Measurements from ENCODE around the gene TEAD1. TPM values are rescaled to one million over a fixed set of nuclear protein-coding genes. Genes with fewer than 3 reads are reported as not detected.

The TEAD1 gene
- total RNA-seq, 4 donors from 2014 or later: 38.8 to 110 (median 75.3) TPM

DNA sequence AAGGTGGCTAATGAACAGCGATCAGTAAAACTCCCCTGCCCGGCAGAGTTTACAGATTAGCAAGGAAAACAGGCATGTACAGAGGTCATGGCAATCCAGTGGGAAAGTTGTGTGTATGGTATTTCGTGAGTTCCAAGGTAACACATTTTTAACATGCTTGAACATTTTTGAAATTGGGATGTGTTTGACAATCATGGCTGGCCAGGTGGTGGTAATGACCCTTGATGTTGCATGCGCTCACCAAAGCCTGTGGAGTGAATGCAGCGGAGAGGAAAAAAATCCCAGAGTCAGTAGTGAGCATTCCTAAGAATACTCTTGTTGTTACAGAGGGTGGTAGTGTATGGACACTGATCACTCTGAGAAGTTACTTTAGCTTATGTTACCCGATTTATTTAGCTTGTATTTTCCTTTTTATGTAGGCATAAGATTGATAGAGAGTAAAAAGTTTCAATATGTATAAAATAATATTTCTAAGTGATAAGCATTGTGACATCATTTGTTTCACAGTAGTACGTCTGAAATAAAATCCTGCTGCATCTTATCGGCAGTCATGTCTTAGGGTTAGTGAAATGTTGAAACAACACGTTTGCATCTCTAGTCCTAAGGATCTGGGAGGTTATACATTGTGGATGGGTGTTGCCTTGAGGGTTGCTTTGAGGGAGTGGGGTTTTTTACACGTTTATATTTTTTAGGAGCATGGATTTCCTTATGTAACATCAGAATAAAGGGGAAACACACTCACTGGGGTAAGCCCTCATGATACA is 8.7 kb downstream of the TEAD1 start:
- Histone ChIP-seq H3K27me3 (no peaks in the 10 kb centered on the region), H3K4me3 (no peak overlapping the region), H3K9me3 (no peaks in the 10 kb centered on the region), H3K4me1 (peaks cover 3 to 7% of the 10 kb centered on the region in 2 donors), H3K36me3 (no peaks in the 10 kb centered on the region), H3K27ac (no peak overlapping the region)
- intact Hi-C loops (cut with DNase I; ENCODE audit: low total_unique reads): no loop called here
- TF ChIP-seq, protein P1, sequence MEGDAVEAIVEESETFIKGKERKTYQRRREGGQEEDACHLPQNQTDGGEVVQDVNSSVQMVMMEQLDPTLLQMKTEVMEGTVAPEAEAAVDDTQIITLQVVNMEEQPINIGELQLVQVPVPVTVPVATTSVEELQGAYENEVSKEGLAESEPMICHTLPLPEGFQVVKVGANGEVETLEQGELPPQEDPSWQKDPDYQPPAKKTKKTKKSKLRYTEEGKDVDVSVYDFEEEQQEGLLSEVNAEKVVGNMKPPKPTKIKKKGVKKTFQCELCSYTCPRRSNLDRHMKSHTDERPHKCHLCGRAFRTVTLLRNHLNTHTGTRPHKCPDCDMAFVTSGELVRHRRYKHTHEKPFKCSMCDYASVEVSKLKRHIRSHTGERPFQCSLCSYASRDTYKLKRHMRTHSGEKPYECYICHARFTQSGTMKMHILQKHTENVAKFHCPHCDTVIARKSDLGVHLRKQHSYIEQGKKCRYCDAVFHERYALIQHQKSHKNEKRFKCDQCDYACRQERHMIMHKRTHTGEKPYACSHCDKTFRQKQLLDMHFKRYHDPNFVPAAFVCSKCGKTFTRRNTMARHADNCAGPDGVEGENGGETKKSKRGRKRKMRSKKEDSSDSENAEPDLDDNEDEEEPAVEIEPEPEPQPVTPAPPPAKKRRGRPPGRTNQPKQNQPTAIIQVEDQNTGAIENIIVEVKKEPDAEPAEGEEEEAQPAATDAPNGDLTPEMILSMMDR (IDR thresholded peaks at IDR 0.05): no peak
- TF ChIP-seq POLR2A (IDR thresholded peaks at IDR 0.05): no peak
- no peak for DNase-seq

DNA sequence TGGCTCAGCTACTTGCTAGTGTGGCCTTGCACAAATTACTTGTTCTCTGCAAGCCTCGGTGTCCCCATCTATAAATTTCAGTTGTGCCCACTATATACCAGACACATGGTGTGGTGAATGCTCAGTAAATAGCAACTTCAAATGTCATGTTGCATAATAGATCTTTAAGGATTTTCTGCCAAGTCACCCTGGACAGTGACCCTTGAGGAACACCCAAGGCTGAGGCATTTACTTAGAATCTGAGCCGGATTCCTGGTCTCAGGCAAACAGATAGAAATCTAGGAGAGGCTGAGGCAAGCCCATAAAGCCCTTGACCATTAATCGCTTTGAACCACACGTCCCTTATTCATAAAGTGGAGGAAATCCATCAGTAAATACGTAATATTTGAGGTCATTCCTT is 9.7 kb downstream of the TEAD1 start:
- Histone ChIP-seq H3K9me3 (no peaks in the 10 kb centered on the region), H3K4me1 (peaks cover 3 to 6% of the 10 kb centered on the region in 2 donors), H3K36me3 (no peaks in the 10 kb centered on the region), H3K27ac (no peak overlapping the region), H3K27me3 (no peaks in the 10 kb centered on the region), H3K4me3 (no peak overlapping the region)
- no peak for DNase-seq
- intact Hi-C loops (cut with DNase I; ENCODE audit: low total_unique reads): no loop called here
- TF ChIP-seq, protein P1 (IDR thresholded peaks at IDR 0.05): no peak
- no peak for TF ChIP-seq POLR2A (IDR thresholded peaks at IDR 0.05)

DNA sequence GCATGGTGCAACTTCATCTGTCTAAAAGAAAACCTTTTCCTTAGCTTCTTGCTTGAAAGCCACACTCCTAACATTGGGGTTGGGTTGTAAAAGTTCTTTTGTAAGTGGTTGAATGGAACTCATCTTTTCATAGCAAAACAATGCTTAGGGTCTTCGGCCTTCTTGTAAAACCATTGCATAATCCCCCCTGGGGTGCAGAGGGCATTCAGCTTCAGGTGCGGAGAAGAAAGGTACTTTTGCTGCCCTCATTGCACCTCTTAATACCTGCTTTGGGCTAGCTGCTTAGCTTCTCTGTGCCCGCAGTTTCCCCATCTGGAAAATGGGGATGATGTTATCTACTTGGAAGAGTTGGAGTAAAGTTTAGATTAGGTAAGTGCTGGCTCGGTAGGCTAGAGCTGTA is 10.1 kb downstream of the TEAD1 start:
- no peak overlapping the region for H3K27ac ChIP-seq
- H3K4me3 ChIP-seq: no peak overlapping the region
- no peak for DNase-seq
- intact Hi-C loops (cut with DNase I; ENCODE audit: low total_unique reads): no loop called here
- H3K9me3 ChIP-seq: no peaks in the 10 kb centered on the region
- H3K27me3 ChIP-seq: no peaks in the 10 kb centered on the region
- no peaks in the 10 kb centered on the region for H3K36me3 ChIP-seq
- H3K4me1 ChIP-seq: peaks cover 0 to 6% of the 10 kb centered on the region in 2 donors
- TF ChIP-seq POLR2A (IDR thresholded peaks at IDR 0.05): no peak
- TF ChIP-seq, protein P1 (IDR thresholded peaks at IDR 0.05): no peak

DNA sequence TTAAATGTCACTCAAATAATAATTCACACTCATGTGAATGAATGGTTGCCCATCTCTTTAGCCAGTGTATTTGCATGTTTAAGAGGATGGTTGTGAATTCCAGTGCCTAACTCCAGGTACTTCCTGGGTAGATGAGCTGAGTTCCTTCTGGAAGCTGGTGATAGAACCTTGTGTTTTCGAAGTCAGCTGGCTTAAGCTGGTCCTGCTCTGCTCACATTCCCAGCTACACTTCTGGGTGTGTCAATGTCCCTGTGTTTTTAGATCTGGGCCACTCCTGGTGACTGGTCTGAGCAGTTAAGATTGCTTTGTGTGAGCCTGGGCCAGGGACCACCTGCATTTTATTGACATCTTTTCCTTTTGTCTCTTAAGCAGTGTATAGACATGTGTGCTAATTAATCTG is 10.6 kb downstream of the TEAD1 start:
- intact Hi-C loops (cut with DNase I; ENCODE audit: low total_unique reads): no loop called here
- H3K27me3 ChIP-seq: no peaks in the 10 kb centered on the region

DNA sequence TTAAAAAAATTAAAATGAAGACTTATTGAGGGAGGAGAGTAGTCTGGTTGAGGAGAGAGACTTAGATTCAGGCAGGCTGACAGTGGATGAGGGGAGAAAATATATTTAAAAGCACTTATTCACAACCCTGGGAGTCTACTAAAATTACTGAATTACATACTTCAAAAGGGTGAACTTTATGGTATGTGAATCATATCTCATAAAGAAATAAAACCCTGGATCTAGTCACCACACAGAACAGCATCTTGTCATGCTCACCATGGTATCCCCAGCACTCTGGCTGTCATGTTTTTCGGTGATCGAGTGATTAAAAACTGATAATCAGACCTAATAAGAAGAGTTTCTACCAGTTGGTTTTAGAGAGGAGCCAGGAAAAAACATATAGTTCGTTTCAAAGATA is 11.0 kb downstream of the TEAD1 start:
- Histone ChIP-seq H3K36me3 (no peaks in the 10 kb centered on the region), H3K27ac (no peak overlapping the region), H3K27me3 (no peaks in the 10 kb centered on the region), H3K4me1 (no peaks in the 10 kb centered on the region), H3K4me3 (no peak overlapping the region), H3K9me3 (no peaks in the 10 kb centered on the region)
- no peak for DNase-seq
- TF ChIP-seq, protein P1 (IDR thresholded peaks at IDR 0.05): no peak
- no peak for TF ChIP-seq POLR2A (IDR thresholded peaks at IDR 0.05)
- intact Hi-C loops (cut with DNase I; ENCODE audit: low total_unique reads): no loop called here

More for the DNA sequence above, 10.6 kb downstream of the TEAD1 start:
- no peak for DNase-seq
- H3K4me3 ChIP-seq: no peak overlapping the region
- no peaks in the 10 kb centered on the region for H3K9me3 ChIP-seq
- peaks cover 0 to 2% of the 10 kb centered on the region in 2 donors for H3K4me1 ChIP-seq
- no peaks in the 10 kb centered on the region for H3K36me3 ChIP-seq
- no peak overlapping the region for H3K27ac ChIP-seq
- no peak for TF ChIP-seq POLR2A (IDR thresholded peaks at IDR 0.05)
- TF ChIP-seq, protein P1 (IDR thresholded peaks at IDR 0.05): no peak
